Prostate gland (tissue), 2 donors: Measurements from ENCODE around the gene TSPAN18. TPM values are rescaled to one million over a fixed set of nuclear protein-coding genes. Genes with fewer than 3 reads are reported as not detected.

Source experiments
- DNase-seq: peaks from one replicate; pipeline ENCODE4 v3.0.0-alpha.2; 2019; ENCODE audit warnings: low spot score
- H3K27ac ChIP-seq, 2 donors: fragments of 200-600 bp; sonication (generic); 2 replicates each; pipeline ENCODE4 v1.5.1; 2017 to 2019
- H3K27me3 ChIP-seq: fragments of 200-600 bp; sonication (generic); replicated peaks from 2 replicates; pipeline ENCODE4 v1.5.1; 2019; ENCODE audit not compliant: insufficient read depth
- H3K36me3 ChIP-seq, 2 donors: fragments of 200-600 bp; sonication (generic); 1 replicate in 1 of 2; 2 replicates in 1 of 2; pipeline versions ENCODE4 v1.5.1 to v1.8.1; 2017 to 2019
- H3K4me1 ChIP-seq: fragments of 200-600 bp; sonication (generic); replicated peaks from 2 replicates; pipeline ENCODE4 v1.5.1; 2019
- H3K4me3 ChIP-seq, 2 donors: fragments of 200-600 bp; sonication (generic); 2 replicates each; pipeline ENCODE4 v1.5.1; 2017 to 2019
- H3K9me3 ChIP-seq: fragments of 200-600 bp; sonication (generic); 2 replicates; pipeline ENCODE4 v1.5.1; 2017
- CTCF ChIP-seq, 4 experiments: fragments of 200-600 bp in 2 of 4; fragments of 450-650 bp in 2 of 4; sonication (generic) in 2 of 4; IDR thresholded peaks; 1 replicate in 3 of 4; 2 replicates in 1 of 4; pipeline ENCODE4 v1.5.1; 2016 to 2019; ENCODE audit warnings: antibody characterized with exemption in 4 of 4, mild to moderate bottlenecking in 2 of 4, moderate library complexity in 2 of 4
- POLR2A ChIP-seq: fragments of 450-650 bp; IDR thresholded peaks from one replicate; pipeline ENCODE4 v1.6.1; 2016; ENCODE audit warnings: antibody characterized with exemption, mild to moderate bottlenecking
- POLR2AphosphoS5 ChIP-seq: sonication (generic); formaldehyde crosslinking; IDR thresholded peaks from one replicate; pipeline ENCODE4 v1.6.1; 2017; ENCODE audit warnings: antibody characterized with exemption
- WGBS: methylation state at CpG from one replicate; pipeline ENCODE4 v1.1.5; 2018; 5-methylcytosine and 5-hydroxymethylcytosine counted together
- intact Hi-C: fragments of 100-400 bp; cut with DNase I; formaldehyde crosslinking; loops from one replicate; pipeline ENCODE4 v1.14.2; 2022
- total RNA-seq, 2 donors: library from RNA; depleted of rRNA; stranded (reverse); fragments of >200 nt; gene quantifications; one replicate each; pipeline ENCODE4 v1.1.0, GENCODE V29; 2016

TSPAN18 gene
- total RNA-seq, 2 donors from 2014 or later, result 4.1 to 6.6 TPM

GRCh38 chr11:44973632-44974401 lies 247.1 kb downstream of the TSPAN18 start:
- TF ChIP-seq POLR2AphosphoS5 (no peak), CTCF (IDR thresholded peaks at IDR 0.05) (no peak), POLR2A (no peak)
- H3K36me3 ChIP-seq, result no peaks in the 10 kb centered on the region
- DNase-seq, result no peak
- no peak overlapping the region for H3K4me3 ChIP-seq
- H3K27me3 ChIP-seq, result no peaks in the 10 kb centered on the region
- intact Hi-C loops, result no loop called here
- H3K9me3 ChIP-seq, result no peaks in the 10 kb centered on the region
- no peaks in the 10 kb centered on the region for H3K4me1 ChIP-seq
- WGBS, result 88% methylated on average over 13 of the region's 13 CpGs
- H3K27ac ChIP-seq, result no peak overlapping the region

DNA sequence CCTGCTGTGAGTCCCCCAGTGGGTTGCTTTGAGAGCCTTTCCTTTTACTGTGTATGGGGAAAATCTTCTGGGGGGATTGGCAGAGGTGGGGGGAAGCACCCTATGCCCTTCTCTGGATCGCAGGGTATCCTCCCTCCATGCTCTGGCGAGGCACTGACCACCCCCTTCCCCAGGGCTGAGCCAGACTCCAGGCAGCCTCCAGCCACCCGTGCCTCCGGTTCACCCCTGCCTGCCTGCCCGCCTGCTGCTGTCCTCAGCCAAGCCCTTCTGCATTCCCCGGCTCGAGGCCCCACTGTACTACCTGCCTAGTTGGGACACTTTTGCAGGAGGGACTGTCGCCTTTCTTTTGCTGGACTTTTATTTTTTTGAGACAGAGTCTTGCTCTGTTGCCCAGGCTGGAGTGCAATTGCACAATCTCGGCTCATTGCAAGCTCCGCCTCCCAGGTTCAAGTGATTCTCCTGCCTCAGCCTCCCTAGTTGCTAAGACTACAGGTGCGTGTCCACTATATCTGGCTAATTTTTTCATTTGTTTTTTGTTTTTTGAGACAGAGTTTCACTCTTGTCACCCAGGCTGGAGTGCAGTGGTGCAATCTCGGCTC lies 247.7 kb downstream of the TSPAN18 start:
- Histone ChIP-seq H3K4me1 (peaks cover 6% of the 10 kb centered on the region), H3K36me3 (no peaks in the 10 kb centered on the region), H3K27ac (no peak overlapping the region), H3K9me3 (no peaks in the 10 kb centered on the region), H3K4me3 (no peak overlapping the region), H3K27me3 (no peaks in the 10 kb centered on the region)
- WGBS, result 90% methylated on average over 12 of the region's 12 CpGs
- TF ChIP-seq POLR2A (no peak), CTCF (IDR thresholded peaks at IDR 0.05) (no peak), POLR2AphosphoS5 (no peak)
- intact Hi-C loops, result no loop called here
- no peak for DNase-seq

DNA sequence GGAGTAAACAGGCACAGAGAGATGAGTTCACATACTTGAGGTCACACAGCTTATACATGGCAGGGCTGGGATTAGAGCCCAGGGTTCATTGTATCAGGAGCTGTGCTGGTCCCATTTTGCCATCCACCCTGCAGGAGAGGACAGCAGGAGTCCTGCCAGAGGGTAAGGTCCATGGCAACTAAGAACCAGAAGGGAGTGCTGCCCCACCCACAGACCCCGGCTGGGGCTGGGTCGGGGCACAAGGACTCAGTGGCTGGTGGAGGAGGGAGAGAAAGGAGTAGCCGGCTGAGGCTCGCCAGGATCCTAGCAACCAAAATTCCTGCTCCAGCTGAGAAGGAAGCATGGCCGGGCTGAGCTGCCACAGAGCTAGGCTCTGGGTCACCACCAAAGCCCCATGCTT lies 249.8 kb downstream of the TSPAN18 start:
- no peaks in the 10 kb centered on the region for H3K9me3 ChIP-seq
- no peaks in the 10 kb centered on the region for H3K27me3 ChIP-seq
- WGBS, result 77% methylated on average over 5 of the region's 5 CpGs
- no peak for DNase-seq
- H3K36me3 ChIP-seq, result no peaks in the 10 kb centered on the region
- H3K4me3 ChIP-seq, result no peak overlapping the region
- peak overlapping the region in 1 of 2 donors; percentile 8 for H3K27ac ChIP-seq
- H3K4me1 ChIP-seq, result peaks cover 14% of the 10 kb centered on the region
- intact Hi-C loops, result no loop called here
- TF ChIP-seq POLR2A, result no peak
- no peak for TF ChIP-seq CTCF (IDR thresholded peaks at IDR 0.05)
- no peak for TF ChIP-seq POLR2AphosphoS5

- Histone ChIP-seq H3K9me3 (no peaks in the 10 kb centered on the region), H3K27ac (peak overlapping the region; percentile 82 to 88), H3K4me3 (no peak overlapping the region), H3K4me1 (peaks cover 14% of the 10 kb centered on the region), H3K36me3 (no peaks in the 10 kb centered on the region), H3K27me3 (no peaks in the 10 kb centered on the region)
- DNase-seq, result peak; percentile 39
- 19% methylated on average over 9 of the region's 9 CpGs for WGBS
- TF ChIP-seq POLR2AphosphoS5 (peak; percentile 70), CTCF (IDR thresholded peaks at IDR 0.05) (peak in 2 of 4 experiments; percentile 5 to 25), POLR2A (no peak)
- intact Hi-C loops, result no loop called here
These were observed 250.8 kb downstream of the TSPAN18 start for GRCh38 chr11:44977493-44977984.
